Neuronal stem cell (in vitro differentiated cells): ENCODE results near the gene TMC3.

Experiments
- DNase-seq: peaks from one replicate; pipeline ENCODE4 v3.0.0-alpha.2; 2013; ENCODE audit warnings: low spot score
- H2AFZ ChIP-seq: one replicate; pipeline ENCODE4 v1.6.1; 2013; ENCODE audit warnings: mild to moderate bottlenecking, low read length, inconsistent platforms
- H2AK5ac ChIP-seq: 2 replicates; pipeline ENCODE4 v1.6.1; 2013; ENCODE audit warnings: low read depth, mild to moderate bottlenecking, inconsistent platforms, low read length, moderate library complexity, mixed read lengths
- H2BK120ac ChIP-seq: 2 replicates; pipeline ENCODE4 v1.6.1; 2013; ENCODE audit warnings: low read depth, mild to moderate bottlenecking, inconsistent platforms, low read length, moderate library complexity, mixed read lengths
- H2BK12ac ChIP-seq: one replicate; pipeline ENCODE4 v1.6.1; 2013; ENCODE audit warnings: low read length, inconsistent platforms
- H2BK15ac ChIP-seq: 2 replicates; pipeline ENCODE4 v1.6.1; 2013; ENCODE audit warnings: mild to moderate bottlenecking, low read length, inconsistent platforms, mixed read lengths
- H2BK5ac ChIP-seq: one replicate; pipeline ENCODE4 v1.6.1; 2013; ENCODE audit warnings: inconsistent platforms, mild to moderate bottlenecking, low read length, moderate library complexity
- H3K14ac ChIP-seq: one replicate; pipeline ENCODE4 v1.6.1; 2013; ENCODE audit warnings: low read length, inconsistent platforms
- H3K18ac ChIP-seq: 2 replicates; pipeline ENCODE4 v1.6.1; 2013; ENCODE audit warnings: low read length, inconsistent platforms
- H3K23ac ChIP-seq: 2 replicates; pipeline ENCODE4 v1.6.1; 2013; ENCODE audit warnings: low read depth, mild to moderate bottlenecking, mixed read lengths, low read length, inconsistent platforms; ENCODE audit not compliant: poor library complexity
- H3K27ac ChIP-seq: replicated peaks from 3 replicates; pipeline ENCODE4 v1.5.1; 2013; ENCODE audit warnings: low read length, inconsistent platforms
- H3K27me3 ChIP-seq, 3 experiments: 2 replicates each; pipeline ENCODE4 v1.6.1; 2013; ENCODE audit warnings: low read length in 3 of 3, mild to moderate bottlenecking in 2 of 3, inconsistent platforms in 1 of 3, low read depth in 1 of 3, mixed read lengths in 1 of 3, moderate library complexity in 1 of 3; ENCODE audit not compliant: control insufficient read depth in 3 of 3, insufficient read depth in 3 of 3
- H3K36me3 ChIP-seq, 2 donors: replicated peaks in 1 of 2; 2 replicates each; pipeline ENCODE4 v1.6.1; 2013; ENCODE audit warnings: low read length in 2 of 2; ENCODE audit not compliant: control insufficient read depth in 2 of 2, insufficient read depth in 2 of 2
- H3K4ac ChIP-seq: 2 replicates; pipeline ENCODE4 v1.6.1; 2013; ENCODE audit warnings: inconsistent platforms, mild to moderate bottlenecking, low read length, moderate library complexity
- H3K4me1 ChIP-seq, 2 donors: 1 replicate in 1 of 2; 2 replicates in 1 of 2; pipeline ENCODE4 v1.6.1; 2013; ENCODE audit warnings: low read length in 2 of 2, low read depth in 1 of 2; ENCODE audit not compliant: control insufficient read depth in 2 of 2, insufficient read depth in 1 of 2
- H3K4me2 ChIP-seq: one replicate; pipeline ENCODE4 v1.6.1; 2013; ENCODE audit warnings: mild to moderate bottlenecking, low read length, inconsistent platforms; ENCODE audit not compliant: insufficient read depth, poor library complexity, severe bottlenecking
- H3K4me3 ChIP-seq, 2 donors: 2 replicates each; pipeline ENCODE4 v1.5.1; 2013; ENCODE audit warnings: low read length in 2 of 2, mild to moderate bottlenecking in 2 of 2, inconsistent platforms in 1 of 2, moderate library complexity in 1 of 2
- H3K79me1 ChIP-seq: one replicate; pipeline ENCODE4 v1.6.1; 2013; ENCODE audit warnings: low read depth, mild to moderate bottlenecking, inconsistent platforms, low read length, moderate library complexity
- H3K9ac ChIP-seq: one replicate; pipeline ENCODE4 v1.6.1; 2013; ENCODE audit warnings: mild to moderate bottlenecking, low read depth, low read length, inconsistent platforms; ENCODE audit not compliant: poor library complexity
- H3K9me3 ChIP-seq, 2 donors: replicated peaks in 1 of 2; 2 replicates each; pipeline versions ENCODE3 to v1.6.1; 2013; ENCODE audit warnings: low read length in 2 of 2, mild to moderate bottlenecking in 2 of 2, inconsistent platforms in 1 of 2, low read depth in 1 of 2, mixed read lengths in 1 of 2, moderate library complexity in 1 of 2; ENCODE audit not compliant: control insufficient read depth in 2 of 2, insufficient read depth in 1 of 2
- H4K8ac ChIP-seq: one replicate; pipeline ENCODE4 v1.6.1; 2013; ENCODE audit warnings: low read depth, mild to moderate bottlenecking, inconsistent platforms, low read length, moderate library complexity
- H4K91ac ChIP-seq: one replicate; pipeline ENCODE4 v1.6.1; 2013; ENCODE audit warnings: low read length, low read depth, mild to moderate bottlenecking, inconsistent platforms; ENCODE audit not compliant: poor library complexity
- WGBS, 2 donors: extraction: QIAGEN DNeasy Blood & Tissue Kit; methylation state at CpG; one replicate each; pipeline ENCODE4 v1.1.7; 2013; ENCODE audit warnings: missing lambda C conversion rate in 2 of 2, mixed read lengths in 1 of 2; ENCODE audit not compliant: insufficient read length in 2 of 2, insufficient replicate concordance in 1 of 2; ENCODE audit errors: extremely low coverage in 2 of 2; 5-methylcytosine and 5-hydroxymethylcytosine counted together

The TMC3 gene

GRCh38 chr15:81339321-81339720 lies 34.7 kb downstream of the TMC3 start:
- Histone ChIP-seq H2BK5ac (no peak overlapping the region), H3K4me2 (no peak overlapping the region), H2BK120ac (no peak overlapping the region), H3K23ac (no peak overlapping the region), H2BK12ac (no peak overlapping the region), H3K4ac (no peak overlapping the region), H3K27ac (no peak overlapping the region), H3K18ac (no peak overlapping the region), H2AFZ (no peak overlapping the region), H3K36me3 (no peaks in the 10 kb centered on the region), H3K27me3 (peaks cover 0 to 7% (median 0%) of the 10 kb centered on the region in 3 experiments), H3K79me1 (no peaks in the 10 kb centered on the region), H2AK5ac (no peak overlapping the region), H3K14ac (no peak overlapping the region), H3K9ac (no peak overlapping the region), H3K4me3 (no peak overlapping the region), H3K4me1 (peaks cover 0 to 2% of the 10 kb centered on the region in 2 donors), H4K8ac (no peak overlapping the region), H4K91ac (no peak overlapping the region), H2BK15ac (no peak overlapping the region), H3K9me3 (no peaks in the 10 kb centered on the region)
- WGBS, 2 donors, result no CpG with 5 or more reads among the region's 5 CpGs
- no peak for DNase-seq

- H4K91ac ChIP-seq, result no peak overlapping the region
- H3K79me1 ChIP-seq, result no peaks in the 10 kb centered on the region
- H4K8ac ChIP-seq, result no peak overlapping the region
- H3K9ac ChIP-seq, result no peak overlapping the region
- H3K4me3 ChIP-seq, result no peak overlapping the region
- no peak overlapping the region for H2BK15ac ChIP-seq
- no peak overlapping the region for H3K23ac ChIP-seq
- no peak overlapping the region for H2BK5ac ChIP-seq
- H2BK120ac ChIP-seq, result no peak overlapping the region
- H3K36me3 ChIP-seq, result no peaks in the 10 kb centered on the region
- no CpG with 5 or more reads among the region's 8 CpGs for WGBS, 2 donors
- no peak overlapping the region for H3K4ac ChIP-seq
- H3K9me3 ChIP-seq, result no peaks in the 10 kb centered on the region
- H3K27me3 ChIP-seq, result peaks cover 0 to 7% (median 0%) of the 10 kb centered on the region in 3 experiments
- H2AFZ ChIP-seq, result no peak overlapping the region
- no peak overlapping the region for H3K4me2 ChIP-seq
- H2BK12ac ChIP-seq, result no peak overlapping the region
- no peak for DNase-seq
- H3K18ac ChIP-seq, result no peak overlapping the region
- H3K4me1 ChIP-seq, result peaks cover 0 to 2% of the 10 kb centered on the region in 2 donors
- H3K27ac ChIP-seq, result no peak overlapping the region
- no peak overlapping the region for H3K14ac ChIP-seq
- H2AK5ac ChIP-seq, result no peak overlapping the region
Measured at GRCh38 chr15:81338170-81339007, 35.6 kb downstream of the TMC3 start.

GRCh38 chr15:81337713-81338157 lies 36.3 kb downstream of the TMC3 start:
- H3K4me3 ChIP-seq, result no peak overlapping the region
- no peak overlapping the region for H2AK5ac ChIP-seq
- H3K27me3 ChIP-seq, result peaks cover 0 to 10% (median 0%) of the 10 kb centered on the region in 3 experiments
- H2BK5ac ChIP-seq, result no peak overlapping the region
- no peak overlapping the region for H3K4ac ChIP-seq
- H3K14ac ChIP-seq, result no peak overlapping the region
- H2BK15ac ChIP-seq, result no peak overlapping the region
- no peak overlapping the region for H3K9ac ChIP-seq
- no peak for DNase-seq
- no peak overlapping the region for H4K91ac ChIP-seq
- H3K4me2 ChIP-seq, result no peak overlapping the region
- no peaks in the 10 kb centered on the region for H3K79me1 ChIP-seq
- no peak overlapping the region for H2AFZ ChIP-seq
- no peaks in the 10 kb centered on the region for H3K9me3 ChIP-seq
- no peak overlapping the region for H3K18ac ChIP-seq
- no peak overlapping the region for H4K8ac ChIP-seq
- H2BK120ac ChIP-seq, result no peak overlapping the region
- H3K23ac ChIP-seq, result no peak overlapping the region
- no peak overlapping the region for H2BK12ac ChIP-seq
- WGBS, 2 donors, result no CpG with 5 or more reads among the region's 9 CpGs
- H3K4me1 ChIP-seq, result peaks cover 0 to 2% of the 10 kb centered on the region in 2 donors
- H3K27ac ChIP-seq, result no peak overlapping the region
- no peaks in the 10 kb centered on the region for H3K36me3 ChIP-seq

- H3K36me3 ChIP-seq, result no peaks in the 10 kb centered on the region
- H2BK12ac ChIP-seq, result no peak overlapping the region
- no peak overlapping the region for H2AFZ ChIP-seq
- H3K14ac ChIP-seq, result no peak overlapping the region
- H3K4me3 ChIP-seq, result no peak overlapping the region
- H2BK120ac ChIP-seq, result no peak overlapping the region
- no peak overlapping the region for H3K27ac ChIP-seq
- H3K9me3 ChIP-seq, result no peaks in the 10 kb centered on the region
- no CpG with 5 or more reads among the region's 3 CpGs for WGBS, 2 donors
- no peak overlapping the region for H3K9ac ChIP-seq
- no peak overlapping the region for H4K8ac ChIP-seq
- no peak overlapping the region for H3K18ac ChIP-seq
- no peak overlapping the region for H2BK15ac ChIP-seq
- DNase-seq, result no peak
- no peak overlapping the region for H3K23ac ChIP-seq
- no peak overlapping the region for H3K4me2 ChIP-seq
- H2BK5ac ChIP-seq, result no peak overlapping the region
- H2AK5ac ChIP-seq, result no peak overlapping the region
- H4K91ac ChIP-seq, result no peak overlapping the region
- H3K79me1 ChIP-seq, result no peaks in the 10 kb centered on the region
- peaks cover 0 to 2% of the 10 kb centered on the region in 2 donors for H3K4me1 ChIP-seq
- peaks cover 0 to 10% (median 0%) of the 10 kb centered on the region in 3 experiments for H3K27me3 ChIP-seq
- H3K4ac ChIP-seq, result no peak overlapping the region
Measured at GRCh38 chr15:81337241-81337640, 36.8 kb downstream of the TMC3 start.
